Measurements from ENCODE around the gene FCHSD2.

GRCh38 chr11:73168925-73169579 lies 26.9 kb upstream of the FCHSD2 start:
- TF ChIP-seq CTCF (IDR thresholded peaks at IDR 0.05) (no peak), POLR2A (IDR thresholded peaks at IDR 0.05; ENCODE audit: low read depth) (no peak), POLR2AphosphoS5 (IDR thresholded peaks at IDR 0.05) (no peak)
